Measurements from ENCODE around the gene MLLT1.

The MLLT1 gene

GRCh38 chr19:6258812-6259311 is 20.9 kb downstream of the MLLT1 start:
- Histone ChIP-seq H2AFZ (ENCODE audit: low read depth, low read length) (no peak overlapping the region), H3K4me2 (ENCODE audit: low read length) (no peak overlapping the region), H3K4me1 (ENCODE audit: low read length) (peaks cover 15% of the 10 kb centered on the region), H3K4me3 (ENCODE audit: low read length) (no peak overlapping the region), H4K20me1 (ENCODE audit: insufficient read depth, low read length) (peaks cover 34% of the 10 kb centered on the region), H3K9ac (ENCODE audit: low read length) (no peak overlapping the region), H3K27ac (ENCODE audit: low read length) (no peak overlapping the region), H3K9me3 (ENCODE audit: insufficient read depth, low read length) (no peaks in the 10 kb centered on the region), H3K79me2 (ENCODE audit: low read length) (peaks cover 78% of the 10 kb centered on the region), H3K27me3 (ENCODE audit: low read depth, low read length) (no peaks in the 10 kb centered on the region), H3K36me3 (replicated peaks; ENCODE audit: low read depth, low read length) (peaks cover 60% of the 10 kb centered on the region)
- TF ChIP-seq EZH2phosphoT487 (IDR thresholded peaks at IDR 0.05; ENCODE audit: low read depth) = no peak
- TF ChIP-seq, protein P1, sequence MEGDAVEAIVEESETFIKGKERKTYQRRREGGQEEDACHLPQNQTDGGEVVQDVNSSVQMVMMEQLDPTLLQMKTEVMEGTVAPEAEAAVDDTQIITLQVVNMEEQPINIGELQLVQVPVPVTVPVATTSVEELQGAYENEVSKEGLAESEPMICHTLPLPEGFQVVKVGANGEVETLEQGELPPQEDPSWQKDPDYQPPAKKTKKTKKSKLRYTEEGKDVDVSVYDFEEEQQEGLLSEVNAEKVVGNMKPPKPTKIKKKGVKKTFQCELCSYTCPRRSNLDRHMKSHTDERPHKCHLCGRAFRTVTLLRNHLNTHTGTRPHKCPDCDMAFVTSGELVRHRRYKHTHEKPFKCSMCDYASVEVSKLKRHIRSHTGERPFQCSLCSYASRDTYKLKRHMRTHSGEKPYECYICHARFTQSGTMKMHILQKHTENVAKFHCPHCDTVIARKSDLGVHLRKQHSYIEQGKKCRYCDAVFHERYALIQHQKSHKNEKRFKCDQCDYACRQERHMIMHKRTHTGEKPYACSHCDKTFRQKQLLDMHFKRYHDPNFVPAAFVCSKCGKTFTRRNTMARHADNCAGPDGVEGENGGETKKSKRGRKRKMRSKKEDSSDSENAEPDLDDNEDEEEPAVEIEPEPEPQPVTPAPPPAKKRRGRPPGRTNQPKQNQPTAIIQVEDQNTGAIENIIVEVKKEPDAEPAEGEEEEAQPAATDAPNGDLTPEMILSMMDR (IDR thresholded peaks at IDR 0.05; ENCODE audit: low read depth, low read length) = no peak

DNA sequence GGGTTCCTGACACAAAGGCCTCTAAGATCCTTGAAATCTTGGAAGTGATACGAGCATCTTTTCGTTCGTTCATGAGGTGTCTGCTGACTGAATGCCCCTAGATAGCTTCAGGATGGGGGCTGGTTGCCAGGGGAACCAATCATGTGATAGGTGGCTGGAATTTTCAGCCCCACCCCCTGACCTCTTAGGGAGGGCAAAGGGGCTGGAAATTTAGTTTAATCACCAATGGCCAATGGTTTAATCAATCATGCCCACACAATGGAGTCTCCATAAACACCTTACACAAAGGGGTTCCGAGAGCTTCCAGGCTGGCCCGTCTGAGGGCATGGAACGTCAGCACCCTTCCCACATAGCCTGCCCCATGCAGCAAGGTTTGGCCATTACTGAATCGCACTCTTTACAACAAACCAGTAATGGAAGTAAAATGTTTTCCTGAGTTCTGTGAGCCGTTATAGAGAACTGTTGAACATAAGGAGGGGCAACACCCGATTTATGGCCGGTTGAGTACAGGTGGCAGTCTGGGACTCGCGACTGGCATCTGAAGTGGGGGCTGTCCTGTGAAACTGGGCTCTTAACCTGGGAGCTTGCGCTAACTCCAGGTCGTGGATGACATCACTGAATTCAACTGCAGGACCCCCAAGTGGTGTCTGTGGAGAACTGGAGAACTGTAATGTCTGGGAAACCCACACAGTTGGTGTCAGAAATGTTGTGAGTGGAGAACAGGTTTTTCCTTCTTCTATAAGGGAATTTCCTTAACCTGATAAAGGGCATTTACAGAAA is 25.6 kb downstream of the MLLT1 start:
- Histone ChIP-seq H3K9ac (ENCODE audit: low read length) (no peak overlapping the region), H3K9me3 (ENCODE audit: insufficient read depth, low read length) (no peaks in the 10 kb centered on the region), H3K4me2 (ENCODE audit: low read length) (no peak overlapping the region), H2AFZ (ENCODE audit: low read depth, low read length) (no peak overlapping the region), H3K4me3 (ENCODE audit: low read length) (no peak overlapping the region), H3K27ac (ENCODE audit: low read length) (no peak overlapping the region), H4K20me1 (ENCODE audit: insufficient read depth, low read length) (peaks cover 58% of the 10 kb centered on the region), H3K79me2 (ENCODE audit: low read length) (peaks cover 97% of the 10 kb centered on the region), H3K4me1 (ENCODE audit: low read length) (peaks cover 15% of the 10 kb centered on the region), H3K36me3 (replicated peaks; ENCODE audit: low read depth, low read length) (peaks cover 38% of the 10 kb centered on the region), H3K27me3 (ENCODE audit: low read depth, low read length) (no peaks in the 10 kb centered on the region)
- TF ChIP-seq EZH2phosphoT487 (IDR thresholded peaks at IDR 0.05; ENCODE audit: low read depth) = no peak
- TF ChIP-seq, protein P1 (IDR thresholded peaks at IDR 0.05; ENCODE audit: low read depth, low read length) = no peak

DNA sequence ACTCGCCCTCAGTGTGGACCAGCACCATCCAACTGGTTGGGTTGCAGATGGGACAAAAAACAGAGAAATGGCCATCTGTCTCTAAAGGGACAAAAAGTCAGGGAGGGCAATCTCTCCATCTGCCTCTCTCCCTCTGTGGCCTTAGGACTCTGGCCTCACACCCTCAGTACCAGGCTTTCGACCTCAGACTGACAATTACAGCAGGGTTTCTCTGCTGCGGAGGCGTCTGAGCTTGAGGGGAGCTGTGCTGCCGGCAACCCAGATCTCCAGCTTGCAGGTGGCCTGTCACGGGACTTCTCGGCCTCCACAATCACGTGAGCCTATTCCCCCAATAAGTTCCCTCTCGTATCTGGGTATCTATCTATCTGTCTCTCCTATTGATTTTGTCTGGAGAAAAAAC is 27.7 kb downstream of the MLLT1 start:
- Histone ChIP-seq H3K27ac (ENCODE audit: low read length) (no peak overlapping the region), H2AFZ (ENCODE audit: low read depth, low read length) (no peak overlapping the region), H4K20me1 (ENCODE audit: insufficient read depth, low read length) (peaks cover 52% of the 10 kb centered on the region), H3K4me3 (ENCODE audit: low read length) (no peak overlapping the region), H3K27me3 (ENCODE audit: low read depth, low read length) (no peaks in the 10 kb centered on the region), H3K9ac (ENCODE audit: low read length) (no peak overlapping the region), H3K9me3 (ENCODE audit: insufficient read depth, low read length) (no peaks in the 10 kb centered on the region), H3K79me2 (ENCODE audit: low read length) (peaks cover 96% of the 10 kb centered on the region), H3K4me1 (ENCODE audit: low read length) (no peaks in the 10 kb centered on the region), H3K36me3 (replicated peaks; ENCODE audit: low read depth, low read length) (peaks cover 38% of the 10 kb centered on the region), H3K4me2 (ENCODE audit: low read length) (no peak overlapping the region)
- TF ChIP-seq, protein P1 (IDR thresholded peaks at IDR 0.05; ENCODE audit: low read depth, low read length) = no peak
- no peak for TF ChIP-seq EZH2phosphoT487 (IDR thresholded peaks at IDR 0.05; ENCODE audit: low read depth)

DNA sequence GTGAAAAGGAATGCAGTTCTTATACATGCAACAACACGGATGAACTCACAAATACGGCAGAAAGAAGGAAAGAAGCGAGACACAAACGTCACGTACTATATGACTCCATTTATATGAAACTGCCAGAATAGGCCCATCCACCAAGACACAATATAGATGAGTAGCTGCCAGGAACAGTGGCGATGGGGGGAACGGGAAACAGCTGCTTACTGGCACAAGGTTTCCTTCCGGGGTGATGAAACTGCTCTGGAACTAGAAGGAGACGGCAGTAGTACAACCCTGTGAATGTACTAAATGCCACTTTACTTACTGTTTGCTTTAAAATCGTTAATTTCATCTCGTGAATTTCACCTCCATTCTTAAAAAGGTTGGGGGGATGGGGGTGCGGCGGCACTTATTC is 28.9 kb downstream of the MLLT1 start:
- H3K4me2 ChIP-seq (ENCODE audit: low read length) = no peak overlapping the region
- H3K27ac ChIP-seq (ENCODE audit: low read length) = no peak overlapping the region
- no peaks in the 10 kb centered on the region for H3K9me3 ChIP-seq (ENCODE audit: insufficient read depth, low read length)
- H3K79me2 ChIP-seq (ENCODE audit: low read length) = peaks cover 97% of the 10 kb centered on the region
- no peaks in the 10 kb centered on the region for H3K27me3 ChIP-seq (ENCODE audit: low read depth, low read length)
- no peak overlapping the region for H2AFZ ChIP-seq (ENCODE audit: low read depth, low read length)
- H3K36me3 ChIP-seq (replicated peaks; ENCODE audit: low read depth, low read length) = peaks cover 43% of the 10 kb centered on the region
- H3K4me1 ChIP-seq (ENCODE audit: low read length) = peaks cover 5% of the 10 kb centered on the region; the same call in 1 of the 2 replicates
- no peak overlapping the region for H3K9ac ChIP-seq (ENCODE audit: low read length)
- no peak overlapping the region for H3K4me3 ChIP-seq (ENCODE audit: low read length)
- TF ChIP-seq EZH2phosphoT487 (IDR thresholded peaks at IDR 0.05; ENCODE audit: low read depth) = no peak
- TF ChIP-seq, protein P1 (IDR thresholded peaks at IDR 0.05; ENCODE audit: low read depth, low read length) = no peak
- H4K20me1 ChIP-seq (ENCODE audit: insufficient read depth, low read length) = peaks cover 53% of the 10 kb centered on the region
